ENCODE data around the gene CDK14.

The CDK14 gene

DNA sequence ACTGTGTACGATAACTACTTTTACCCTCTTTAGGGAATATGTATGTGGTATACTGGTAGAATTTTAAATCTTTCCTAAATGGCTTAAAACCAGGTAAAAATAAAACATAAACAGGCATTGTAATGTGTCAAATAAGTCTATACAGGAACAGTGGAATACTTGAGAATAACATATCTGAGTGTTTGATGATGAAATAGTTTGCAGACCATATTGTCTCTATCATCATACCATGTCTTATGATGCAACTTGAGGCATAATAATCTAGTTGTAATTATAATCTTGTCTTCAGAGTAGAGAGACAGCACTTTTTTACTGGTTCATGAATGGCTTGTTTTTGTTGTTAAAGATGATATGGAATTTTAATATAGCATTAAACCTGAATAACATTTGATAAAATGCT, 293.5 kb downstream of the CDK14 start:
- Histone ChIP-seq H3K4me2 (ENCODE audit: low read length) (no peak overlapping the region), H2AFZ (no peak overlapping the region), H3K4me3 (ENCODE audit: low read depth, low read length) (no peak overlapping the region), H3K27ac (no peak overlapping the region), H3K36me3 (ENCODE audit: control insufficient read depth, insufficient read depth, low read length) (no peaks in the 10 kb centered on the region), H3K27me3 (ENCODE audit: control insufficient read depth, insufficient read depth, low read length) (no peaks in the 10 kb centered on the region), H3K4me1 (no peaks in the 10 kb centered on the region), H3K79me2 (no peaks in the 10 kb centered on the region), H3K9ac (no peak overlapping the region), H3K9me3 (ENCODE audit: control insufficient read depth, low read length) (no peaks in the 10 kb centered on the region)
- TF ChIP-seq, protein P1, sequence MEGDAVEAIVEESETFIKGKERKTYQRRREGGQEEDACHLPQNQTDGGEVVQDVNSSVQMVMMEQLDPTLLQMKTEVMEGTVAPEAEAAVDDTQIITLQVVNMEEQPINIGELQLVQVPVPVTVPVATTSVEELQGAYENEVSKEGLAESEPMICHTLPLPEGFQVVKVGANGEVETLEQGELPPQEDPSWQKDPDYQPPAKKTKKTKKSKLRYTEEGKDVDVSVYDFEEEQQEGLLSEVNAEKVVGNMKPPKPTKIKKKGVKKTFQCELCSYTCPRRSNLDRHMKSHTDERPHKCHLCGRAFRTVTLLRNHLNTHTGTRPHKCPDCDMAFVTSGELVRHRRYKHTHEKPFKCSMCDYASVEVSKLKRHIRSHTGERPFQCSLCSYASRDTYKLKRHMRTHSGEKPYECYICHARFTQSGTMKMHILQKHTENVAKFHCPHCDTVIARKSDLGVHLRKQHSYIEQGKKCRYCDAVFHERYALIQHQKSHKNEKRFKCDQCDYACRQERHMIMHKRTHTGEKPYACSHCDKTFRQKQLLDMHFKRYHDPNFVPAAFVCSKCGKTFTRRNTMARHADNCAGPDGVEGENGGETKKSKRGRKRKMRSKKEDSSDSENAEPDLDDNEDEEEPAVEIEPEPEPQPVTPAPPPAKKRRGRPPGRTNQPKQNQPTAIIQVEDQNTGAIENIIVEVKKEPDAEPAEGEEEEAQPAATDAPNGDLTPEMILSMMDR (IDR thresholded peaks at IDR 0.05) = no peak

DNA sequence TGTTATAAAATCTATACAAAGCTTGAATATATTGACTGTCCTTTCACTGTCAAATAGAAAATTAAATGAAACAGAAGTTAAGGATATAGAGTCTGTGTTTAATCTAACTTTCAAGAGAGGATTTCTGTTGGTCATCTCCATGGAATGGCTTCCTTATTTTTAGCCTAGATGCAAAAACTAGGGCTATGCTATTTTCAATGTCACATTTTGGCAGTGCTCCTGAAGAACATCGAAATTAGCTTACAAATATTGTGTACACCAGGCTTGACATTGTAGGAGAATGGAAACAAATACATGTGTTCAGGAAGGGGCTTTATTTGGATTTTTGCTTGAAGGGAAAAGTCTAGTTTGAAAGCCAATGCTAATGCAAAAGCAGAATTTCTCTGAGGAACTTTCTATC, 295.4 kb downstream of the CDK14 start:
- H3K27ac ChIP-seq = no peak overlapping the region

DNA sequence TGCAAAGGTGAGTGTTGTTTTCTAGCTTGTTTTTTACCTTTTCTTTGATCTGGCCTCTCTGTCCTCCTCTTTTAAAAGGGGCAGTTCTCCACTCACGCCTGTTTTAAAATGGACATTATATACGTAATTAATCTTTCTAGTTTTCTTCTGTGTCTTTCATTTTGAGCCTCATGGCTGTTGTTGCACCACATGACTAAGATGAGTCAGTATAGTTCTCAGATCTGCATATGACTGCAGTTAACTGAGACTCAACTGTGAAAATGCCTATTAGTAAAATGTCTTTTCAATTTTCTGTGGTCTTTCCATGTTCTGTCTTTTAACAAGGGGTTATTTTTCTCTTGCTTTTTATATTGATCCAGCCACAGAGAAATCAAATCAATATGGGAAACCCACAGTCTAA, 296.1 kb downstream of the CDK14 start:
- Histone ChIP-seq H3K9ac (no peak overlapping the region), H3K79me2 (no peaks in the 10 kb centered on the region), H3K27ac (no peak overlapping the region), H3K4me1 (no peaks in the 10 kb centered on the region), H3K27me3 (ENCODE audit: control insufficient read depth, insufficient read depth, low read length) (no peaks in the 10 kb centered on the region), H3K36me3 (ENCODE audit: control insufficient read depth, insufficient read depth, low read length) (no peaks in the 10 kb centered on the region), H2AFZ (no peak overlapping the region), H3K4me2 (ENCODE audit: low read length) (no peak overlapping the region), H3K4me3 (ENCODE audit: low read depth, low read length) (no peak overlapping the region), H3K9me3 (ENCODE audit: control insufficient read depth, low read length) (no peaks in the 10 kb centered on the region)
- TF ChIP-seq, protein P1 (IDR thresholded peaks at IDR 0.05) = no peak

More for the DNA sequence above, 295.4 kb downstream of the CDK14 start:
- Histone ChIP-seq H3K27me3 (ENCODE audit: control insufficient read depth, insufficient read depth, low read length) (no peaks in the 10 kb centered on the region), H3K4me1 (no peaks in the 10 kb centered on the region), H3K79me2 (no peaks in the 10 kb centered on the region), H3K4me2 (ENCODE audit: low read length) (no peak overlapping the region), H2AFZ (no peak overlapping the region), H3K4me3 (ENCODE audit: low read depth, low read length) (no peak overlapping the region), H3K9me3 (ENCODE audit: control insufficient read depth, low read length) (no peaks in the 10 kb centered on the region), H3K9ac (no peak overlapping the region), H3K36me3 (ENCODE audit: control insufficient read depth, insufficient read depth, low read length) (no peaks in the 10 kb centered on the region)
- TF ChIP-seq, protein P1 (IDR thresholded peaks at IDR 0.05) = no peak

DNA sequence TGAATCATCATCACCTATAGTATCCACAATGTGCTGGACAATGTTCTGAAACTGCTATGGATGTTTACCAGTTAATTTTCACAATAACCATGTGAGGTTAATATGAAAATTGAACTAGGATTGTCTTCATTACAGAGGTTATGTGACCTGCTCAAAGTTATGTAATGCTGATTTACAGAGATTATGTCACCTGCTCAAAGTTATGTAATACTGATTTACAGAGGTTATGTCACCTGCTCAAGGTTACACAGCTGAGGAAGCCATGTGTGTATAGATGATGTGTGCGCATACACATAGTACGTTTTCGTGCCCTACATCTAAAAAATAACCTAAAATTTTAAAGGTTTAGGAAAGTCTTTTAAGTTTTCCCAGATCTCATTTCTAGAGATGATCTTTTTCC, 298.0 kb downstream of the CDK14 start:
- H3K79me2 ChIP-seq = no peaks in the 10 kb centered on the region
- H3K4me2 ChIP-seq (ENCODE audit: low read length) = no peak overlapping the region
- no peak overlapping the region for H3K4me3 ChIP-seq (ENCODE audit: low read depth, low read length)
- H3K4me1 ChIP-seq = no peaks in the 10 kb centered on the region
- no peak overlapping the region for H2AFZ ChIP-seq
- H3K9ac ChIP-seq = no peak overlapping the region
- H3K36me3 ChIP-seq (ENCODE audit: control insufficient read depth, insufficient read depth, low read length) = no peaks in the 10 kb centered on the region
- H3K9me3 ChIP-seq (ENCODE audit: control insufficient read depth, low read length) = no peaks in the 10 kb centered on the region
- no peaks in the 10 kb centered on the region for H3K27me3 ChIP-seq (ENCODE audit: control insufficient read depth, insufficient read depth, low read length)
- no peak overlapping the region for H3K27ac ChIP-seq
- TF ChIP-seq, protein P1 (IDR thresholded peaks at IDR 0.05) = no peak

DNA sequence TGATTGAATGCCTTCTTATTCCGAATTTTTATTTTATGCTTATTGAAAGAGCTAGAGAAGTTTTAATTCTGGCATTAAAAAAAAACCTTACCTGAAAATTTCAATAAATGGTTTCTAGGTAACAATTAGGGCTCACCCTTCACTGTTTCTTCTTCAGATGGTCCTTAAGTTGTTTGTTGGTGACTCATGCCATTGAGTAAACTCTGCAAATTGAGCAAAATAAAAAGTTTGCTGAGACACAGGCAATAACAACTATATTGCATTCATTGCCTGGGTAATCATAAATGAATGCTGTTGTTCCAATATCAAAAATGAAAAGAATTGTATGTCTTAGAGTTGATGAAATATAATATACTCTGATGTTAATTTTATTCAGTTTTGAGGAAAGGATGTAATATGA, 300.3 kb downstream of the CDK14 start:
- Histone ChIP-seq H3K4me3 (ENCODE audit: low read depth, low read length) (no peak overlapping the region), H3K4me1 (no peaks in the 10 kb centered on the region), H3K9ac (no peak overlapping the region), H3K36me3 (ENCODE audit: control insufficient read depth, insufficient read depth, low read length) (no peaks in the 10 kb centered on the region), H3K79me2 (no peaks in the 10 kb centered on the region), H3K9me3 (ENCODE audit: control insufficient read depth, low read length) (no peaks in the 10 kb centered on the region), H3K27ac (no peak overlapping the region), H3K4me2 (ENCODE audit: low read length) (no peak overlapping the region), H3K27me3 (ENCODE audit: control insufficient read depth, insufficient read depth, low read length) (no peaks in the 10 kb centered on the region), H2AFZ (no peak overlapping the region)
- TF ChIP-seq, protein P1 (IDR thresholded peaks at IDR 0.05) = no peak
